Esophagus squamous epithelium (tissue), 4 donors: Measurements from ENCODE around the gene CADM1.

ENCODE experiments used
- POLR2A ChIP-seq, 4 donors: fragments of 450-650 bp; IDR thresholded peaks; one replicate each; pipeline ENCODE4 v1.6.1; 2017; ENCODE audit warnings: antibody characterized with exemption in 4 of 4, mild to moderate bottlenecking in 4 of 4, moderate library complexity in 3 of 4
- TF ChIP-seq, protein P1 (sequence below), 6 experiments: fragments of 450-650 bp in 4 of 6; fragments of 200-600 bp in 2 of 6; sonication (generic) in 2 of 6; IDR thresholded peaks; one replicate each; pipeline ENCODE4 v1.5.1; 2016 to 2019; ENCODE audit warnings: antibody characterized with exemption in 6 of 6, mild to moderate bottlenecking in 4 of 6, moderate library complexity in 4 of 6

DNA sequence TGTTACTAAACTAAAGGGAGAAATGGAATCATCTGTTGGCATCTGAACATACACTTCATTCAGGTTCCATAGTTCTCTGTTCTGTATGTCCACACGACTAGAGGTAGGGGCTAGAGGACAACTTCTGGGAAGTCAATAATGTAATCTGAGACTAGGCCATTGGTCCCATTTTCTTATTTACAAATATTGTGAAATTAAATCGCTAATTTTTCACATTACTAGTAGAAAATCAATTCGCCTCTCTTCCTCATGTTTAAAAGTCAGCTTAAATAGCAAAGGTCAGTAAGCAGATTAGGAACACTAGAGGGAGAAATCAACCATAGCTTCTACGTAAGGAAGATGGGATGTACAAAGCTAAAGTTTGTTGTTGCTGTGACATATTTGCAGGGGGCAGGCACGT is 59.7 kb downstream of the CADM1 start:
- TF ChIP-seq, protein P1, sequence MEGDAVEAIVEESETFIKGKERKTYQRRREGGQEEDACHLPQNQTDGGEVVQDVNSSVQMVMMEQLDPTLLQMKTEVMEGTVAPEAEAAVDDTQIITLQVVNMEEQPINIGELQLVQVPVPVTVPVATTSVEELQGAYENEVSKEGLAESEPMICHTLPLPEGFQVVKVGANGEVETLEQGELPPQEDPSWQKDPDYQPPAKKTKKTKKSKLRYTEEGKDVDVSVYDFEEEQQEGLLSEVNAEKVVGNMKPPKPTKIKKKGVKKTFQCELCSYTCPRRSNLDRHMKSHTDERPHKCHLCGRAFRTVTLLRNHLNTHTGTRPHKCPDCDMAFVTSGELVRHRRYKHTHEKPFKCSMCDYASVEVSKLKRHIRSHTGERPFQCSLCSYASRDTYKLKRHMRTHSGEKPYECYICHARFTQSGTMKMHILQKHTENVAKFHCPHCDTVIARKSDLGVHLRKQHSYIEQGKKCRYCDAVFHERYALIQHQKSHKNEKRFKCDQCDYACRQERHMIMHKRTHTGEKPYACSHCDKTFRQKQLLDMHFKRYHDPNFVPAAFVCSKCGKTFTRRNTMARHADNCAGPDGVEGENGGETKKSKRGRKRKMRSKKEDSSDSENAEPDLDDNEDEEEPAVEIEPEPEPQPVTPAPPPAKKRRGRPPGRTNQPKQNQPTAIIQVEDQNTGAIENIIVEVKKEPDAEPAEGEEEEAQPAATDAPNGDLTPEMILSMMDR (IDR thresholded peaks at IDR 0.05): no peak
- TF ChIP-seq POLR2A (IDR thresholded peaks at IDR 0.05): no peak
